Measurements from ENCODE around the gene KPNA6. TPM values are rescaled to one million over a fixed set of nuclear protein-coding genes. Genes with fewer than 3 reads are reported as not detected.

Gene KPNA6
- total and polyA plus RNA-seq, 2 of the 13 experiments (the other 11 are each of a cell fraction or from before 2014, with no cell fraction given): 22.0 to 47.5 TPM

GRCh38 chr1:32073299-32074229 lies 34.3 kb upstream of the KPNA6 start (continued):
- no peak for TF ChIP-seq PRDM4 (CRISPR knock-in tag; IDR thresholded peaks at IDR 0.05; ENCODE audit: borderline replicate concordance)
- no peak; the same call in 2 of the 3 replicates for TF ChIP-seq MXI1 (IDR thresholded peaks at IDR 0.05; ENCODE audit: borderline replicate concordance, low read depth, low read length)
- TF ChIP-seq JUND (CRISPR knock-in tag; IDR thresholded peaks at IDR 0.05): no peak
- no peak for TF ChIP-seq BCLAF1 (IDR thresholded peaks at IDR 0.05)
- TF ChIP-seq TEAD2 (CRISPR knock-in tag; IDR thresholded peaks at IDR 0.05): no peak
- TF ChIP-seq PAXIP1 (CRISPR knock-in tag; conservative IDR thresholded peaks at IDR 0.05): no peak
- TF ChIP-seq ZNF572 (CRISPR knock-in tag; IDR thresholded peaks at IDR 0.05): 0 out of 2 replicates have a peak, but pooled peaks have one; percentile 26
- TF ChIP-seq EEA1 (CRISPR knock-in tag; IDR thresholded peaks at IDR 0.05; ENCODE audit: borderline replicate concordance): no peak
- no peak for TF ChIP-seq MIER2 (CRISPR knock-in tag; IDR thresholded peaks at IDR 0.05)
- no peak for TF ChIP-seq ZNF577 (CRISPR knock-in tag; IDR thresholded peaks at IDR 0.05; ENCODE audit: borderline replicate concordance, low read depth)
- TF ChIP-seq ZNF317 (CRISPR knock-in tag; IDR thresholded peaks at IDR 0.05): peak; percentile 33; the same call in 1 of the 2 replicates
- TF ChIP-seq RFXANK (CRISPR knock-in tag; IDR thresholded peaks at IDR 0.05): no peak
- TF ChIP-seq ZBTB21 (CRISPR knock-in tag; IDR thresholded peaks at IDR 0.05): no peak
- no peak for TF ChIP-seq YEATS2 (CRISPR knock-in tag; IDR thresholded peaks at IDR 0.05; ENCODE audit: borderline replicate concordance)
- no peak; the same call in 1 of the 2 replicates for TF ChIP-seq CHCHD3 (CRISPR knock-in tag; IDR thresholded peaks at IDR 0.05)
- TF ChIP-seq POGK (CRISPR knock-in tag; conservative IDR thresholded peaks at IDR 0.05): 0 out of 2 replicates have a peak, but pooled peaks have one; percentile 56
- no peak for TF ChIP-seq PRMT3 (CRISPR knock-in tag; IDR thresholded peaks at IDR 0.05; ENCODE audit: borderline replicate concordance, low read depth)
- TF ChIP-seq CBX1 (IDR thresholded peaks at IDR 0.05; ENCODE audit: low read depth): peak; percentile 5
